Stomach (tissue), 4 donors: Measurements from ENCODE around the gene NPR3.

ENCODE experiments used
- CTCF ChIP-seq, 7 experiments: fragments of 450-650 bp in 4 of 7; fragments of 200-600 bp in 3 of 7; sonication (generic) in 3 of 7; IDR thresholded peaks; one replicate each; pipeline ENCODE4 v1.5.1; 2016 to 2019; ENCODE audit warnings: antibody characterized with exemption in 7 of 7, control low read depth in 2 of 7, mild to moderate bottlenecking in 1 of 7
- EP300 ChIP-seq: sonication (generic); formaldehyde crosslinking; IDR thresholded peaks from one replicate; pipeline ENCODE4 v1.6.1; 2017; ENCODE audit warnings: antibody characterized with exemption
- POLR2A ChIP-seq, 4 donors: fragments of 450-650 bp; IDR thresholded peaks; one replicate each; pipeline ENCODE4 v1.6.1; 2016; ENCODE audit warnings: antibody characterized with exemption in 4 of 4, control low read depth in 2 of 4, mild to moderate bottlenecking in 1 of 4, moderate library complexity in 1 of 4

- TF ChIP-seq CTCF (IDR thresholded peaks at IDR 0.05) (no peak), EP300 (no peak), POLR2A (IDR thresholded peaks at IDR 0.05) (no peak)
Observed at GRCh38 chr5:32805971-32806638, 95.0 kb downstream of the NPR3 start.
